Coronary artery (tissue), 2 donors: Measurements from ENCODE around the gene FRMD3.

Source experiments
- DNase-seq: peaks from one replicate; pipeline ENCODE4 v3.0.0-alpha.2; 2017; ENCODE audit warnings: low spot score
- H3K27ac ChIP-seq, 2 donors: fragments of 200-600 bp; sonication (generic); one replicate each; pipeline ENCODE4 v1.5.1; 2016 to 2019
- H3K4me3 ChIP-seq: fragments of 200-600 bp; sonication (generic); 2 replicates; pipeline ENCODE4 v1.5.1; 2016; ENCODE audit warnings: mild to moderate bottlenecking, moderate library complexity
- TF ChIP-seq, protein P1 (sequence below): fragments of 200-600 bp; sonication (generic); IDR thresholded peaks from one replicate; pipeline ENCODE4 v1.5.1; 2019; ENCODE audit warnings: antibody characterized with exemption

Gene FRMD3

DNA sequence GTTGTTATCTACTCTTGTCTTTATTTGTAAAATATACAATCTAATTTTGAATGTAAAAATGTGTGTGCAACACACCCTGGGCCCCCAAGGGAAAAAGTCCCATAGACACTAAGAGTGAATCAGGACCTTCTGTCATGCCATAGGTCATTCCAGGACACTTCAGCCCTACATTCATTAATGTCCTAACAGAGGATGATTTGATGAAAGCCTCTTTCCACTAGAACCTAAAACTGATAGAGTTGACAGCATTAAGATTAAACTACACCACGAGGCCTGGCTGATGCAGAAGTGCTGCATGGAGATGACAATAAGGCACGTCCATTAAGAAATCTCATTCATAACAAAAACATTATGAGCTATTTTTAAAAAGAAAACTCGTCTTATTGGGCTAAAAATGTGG, 46.2 kb downstream of the FRMD3 start:
- DNase-seq = no peak
- no peak overlapping the region for H3K4me3 ChIP-seq
- no peak overlapping the region for H3K27ac ChIP-seq
- TF ChIP-seq, protein P1, sequence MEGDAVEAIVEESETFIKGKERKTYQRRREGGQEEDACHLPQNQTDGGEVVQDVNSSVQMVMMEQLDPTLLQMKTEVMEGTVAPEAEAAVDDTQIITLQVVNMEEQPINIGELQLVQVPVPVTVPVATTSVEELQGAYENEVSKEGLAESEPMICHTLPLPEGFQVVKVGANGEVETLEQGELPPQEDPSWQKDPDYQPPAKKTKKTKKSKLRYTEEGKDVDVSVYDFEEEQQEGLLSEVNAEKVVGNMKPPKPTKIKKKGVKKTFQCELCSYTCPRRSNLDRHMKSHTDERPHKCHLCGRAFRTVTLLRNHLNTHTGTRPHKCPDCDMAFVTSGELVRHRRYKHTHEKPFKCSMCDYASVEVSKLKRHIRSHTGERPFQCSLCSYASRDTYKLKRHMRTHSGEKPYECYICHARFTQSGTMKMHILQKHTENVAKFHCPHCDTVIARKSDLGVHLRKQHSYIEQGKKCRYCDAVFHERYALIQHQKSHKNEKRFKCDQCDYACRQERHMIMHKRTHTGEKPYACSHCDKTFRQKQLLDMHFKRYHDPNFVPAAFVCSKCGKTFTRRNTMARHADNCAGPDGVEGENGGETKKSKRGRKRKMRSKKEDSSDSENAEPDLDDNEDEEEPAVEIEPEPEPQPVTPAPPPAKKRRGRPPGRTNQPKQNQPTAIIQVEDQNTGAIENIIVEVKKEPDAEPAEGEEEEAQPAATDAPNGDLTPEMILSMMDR = no peak

DNA sequence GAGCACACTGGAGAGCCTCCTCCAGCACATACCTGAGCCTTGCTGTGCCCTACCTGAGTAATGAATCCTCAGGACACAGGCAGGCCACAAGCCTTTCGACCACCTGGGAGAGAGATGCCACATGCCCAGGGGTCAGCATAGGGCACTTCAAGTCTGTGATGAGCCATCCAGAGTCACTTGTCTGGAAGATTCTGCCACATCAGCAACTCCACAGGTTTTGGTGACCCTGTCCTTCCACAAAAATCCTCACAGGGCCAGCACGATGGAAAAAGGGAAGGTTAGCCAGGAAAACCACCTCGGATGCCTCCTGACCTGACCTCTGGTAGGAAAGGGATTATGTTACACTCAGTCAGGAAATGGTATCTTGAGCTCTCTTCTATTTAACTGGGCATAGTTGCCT, 46.8 kb downstream of the FRMD3 start:
- TF ChIP-seq, protein P1 = no peak
- no peak overlapping the region for H3K4me3 ChIP-seq
- no peak overlapping the region for H3K27ac ChIP-seq
- no peak for DNase-seq

DNA sequence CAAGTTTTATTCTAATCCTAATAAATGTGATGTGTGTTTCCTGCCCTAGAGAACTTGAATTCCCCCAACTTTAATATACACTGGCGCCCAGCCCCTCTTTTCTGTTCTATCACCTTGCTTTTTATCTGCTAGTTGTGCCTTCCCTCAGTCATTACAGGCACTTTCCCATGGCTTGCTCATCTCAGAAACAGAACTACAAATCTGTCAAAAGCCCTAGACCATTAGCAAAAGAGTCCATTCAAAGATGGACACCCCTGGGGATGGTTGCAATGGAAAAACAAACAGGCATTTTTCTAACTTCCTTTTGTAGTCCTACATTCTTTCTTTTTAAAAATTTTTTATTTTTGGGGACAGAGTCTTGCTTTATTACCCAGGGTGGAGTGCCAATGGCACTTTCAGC, 48.2 kb downstream of the FRMD3 start:
- no peak overlapping the region for H3K27ac ChIP-seq
- no peak for DNase-seq
- no peak overlapping the region for H3K4me3 ChIP-seq
- TF ChIP-seq, protein P1 = no peak

DNA sequence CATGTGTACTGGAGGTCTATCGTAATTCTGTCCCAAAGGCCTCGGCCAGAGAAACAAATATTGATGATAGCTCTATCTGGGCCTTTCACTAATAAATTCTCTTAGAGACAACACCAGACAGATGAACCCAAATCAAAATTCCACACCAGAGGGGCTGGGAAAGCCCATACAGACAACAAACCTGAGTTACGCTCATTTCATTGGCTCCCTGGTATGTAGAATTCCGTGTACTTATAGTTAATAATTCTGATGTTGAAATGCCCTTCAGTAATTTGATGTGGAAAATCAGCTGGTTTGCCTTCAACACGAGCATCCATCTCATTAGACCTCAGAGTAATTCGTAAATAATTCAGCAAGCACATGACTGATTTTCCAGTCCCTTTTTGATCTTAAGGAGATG, 53.2 kb downstream of the FRMD3 start:
- DNase-seq = no peak
- no peak overlapping the region for H3K27ac ChIP-seq
- TF ChIP-seq, protein P1 = no peak
- H3K4me3 ChIP-seq = no peak overlapping the region

DNA sequence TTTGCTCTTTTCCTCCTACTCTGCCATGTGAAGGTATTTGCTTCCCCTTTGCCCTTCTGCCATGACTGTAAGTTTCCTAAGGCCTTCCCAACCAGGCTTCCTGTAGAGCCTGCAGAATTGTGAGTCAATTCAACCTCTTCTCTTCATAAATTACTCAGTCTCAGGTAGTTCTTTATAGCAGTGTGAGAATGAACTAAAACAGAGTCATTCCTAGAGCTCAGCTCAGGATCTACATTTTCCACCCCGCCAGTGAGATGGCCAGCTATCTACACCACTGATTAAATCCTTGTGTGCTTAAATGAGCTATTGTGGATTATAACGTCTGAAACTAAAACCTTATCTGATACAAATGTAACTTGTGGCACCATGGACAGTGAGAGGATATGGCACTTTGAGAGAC, 55.0 kb downstream of the FRMD3 start:
- TF ChIP-seq, protein P1 = no peak
- DNase-seq = no peak
- no peak overlapping the region for H3K4me3 ChIP-seq
- no peak overlapping the region for H3K27ac ChIP-seq

DNA sequence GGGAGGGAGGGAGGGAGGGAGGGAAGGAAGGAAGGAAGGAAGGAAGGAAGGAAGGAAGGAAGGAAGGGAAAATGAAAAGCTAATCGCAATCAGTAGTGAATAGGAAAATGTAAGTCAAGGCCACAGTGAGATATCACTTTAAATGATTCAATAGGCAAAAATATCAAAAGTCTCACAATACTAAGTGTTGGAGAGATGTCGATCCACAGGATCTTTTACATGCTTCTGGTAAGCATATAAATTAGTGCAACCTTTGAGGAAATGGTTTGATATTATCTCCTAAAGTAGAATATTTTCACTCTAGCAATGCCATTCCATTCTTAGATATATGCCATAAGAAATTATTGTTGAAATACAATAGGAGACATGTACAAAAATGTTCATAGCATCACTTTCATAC, 58.4 kb downstream of the FRMD3 start:
- TF ChIP-seq, protein P1 = no peak
- no peak overlapping the region for H3K27ac ChIP-seq
- no peak for DNase-seq
- no peak overlapping the region for H3K4me3 ChIP-seq

DNA sequence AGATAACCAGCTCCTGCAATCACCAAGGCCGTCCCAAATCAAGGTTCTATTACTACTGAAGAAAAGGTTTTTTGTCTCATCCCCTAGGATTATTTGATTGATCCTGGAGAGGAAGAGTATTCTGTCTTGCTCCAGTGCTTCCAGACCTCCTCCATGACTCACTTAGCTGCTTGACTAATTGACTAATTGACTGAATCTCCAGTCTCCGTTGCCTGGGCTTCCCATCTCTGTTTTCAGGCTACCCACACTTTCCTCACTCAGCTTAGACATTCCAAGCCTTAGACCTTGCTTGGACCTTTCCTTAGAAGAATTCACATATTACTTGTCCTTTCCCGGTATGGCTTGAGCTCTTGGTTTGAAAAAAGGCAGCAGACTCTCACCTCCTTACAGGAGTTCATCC, 60.6 kb downstream of the FRMD3 start:
- no peak overlapping the region for H3K4me3 ChIP-seq
- DNase-seq = no peak
- H3K27ac ChIP-seq = no peak overlapping the region
- TF ChIP-seq, protein P1 = no peak
